Stimulated activated CD8-positive, alpha-beta memory T cell treated with anti-CD3 and anti-CD28 coated beads, Interleukin-7, amount 100 ng/mL, for 48 hours (primary cell): ENCODE results near the gene PLEKHM3.
"Not testable (repeated sequence)": the region's sequence is repeated elsewhere in the genome, so short reads cannot be mapped to it uniquely, and the experiment has no call there.

Experiments
- DNase-seq, 2 donors: peaks; one replicate each; pipeline ENCODE4 v3.0.0-alpha.2; 2020; ENCODE audit warnings: low read depth in 1 of 2; ENCODE audit errors: extremely low read depth in 1 of 2

Gene PLEKHM3

DNA sequence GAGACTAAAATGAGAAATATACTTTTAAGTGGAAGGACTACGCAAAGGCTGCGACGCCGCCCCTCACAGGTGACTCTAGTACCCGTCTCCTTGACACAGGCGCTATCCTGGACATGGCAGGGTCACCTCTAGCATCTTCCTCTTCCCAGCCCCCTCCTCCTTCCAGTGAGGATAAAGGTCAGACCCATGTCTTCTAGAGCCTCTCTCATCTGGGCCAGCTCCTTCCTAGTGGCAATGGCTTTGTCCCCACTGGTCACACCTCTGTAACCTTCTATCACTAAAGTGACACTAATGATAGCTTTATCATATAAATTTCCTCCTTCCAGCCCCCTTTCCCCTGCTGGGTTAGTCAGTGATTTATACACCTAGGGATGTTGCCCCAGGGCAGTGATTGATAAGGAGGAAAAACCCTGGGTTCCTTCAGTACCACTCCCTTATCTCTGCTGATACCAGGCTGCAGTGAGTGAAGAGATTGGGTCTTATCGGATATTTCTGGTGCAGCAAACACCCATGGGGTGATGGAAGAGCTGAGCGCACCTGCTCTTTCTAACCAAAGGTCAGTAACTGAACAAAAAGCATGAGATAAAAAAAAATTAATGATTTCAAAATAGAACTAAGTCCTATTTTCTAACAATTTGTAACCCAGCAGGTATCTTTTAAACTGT lies 193.6 kb downstream of the PLEKHM3 start:
- DNase-seq: no peak

- no peak for DNase-seq
These were observed 194.4 kb downstream of the PLEKHM3 start for GRCh38 chr2:207830778-207831438.

DNA sequence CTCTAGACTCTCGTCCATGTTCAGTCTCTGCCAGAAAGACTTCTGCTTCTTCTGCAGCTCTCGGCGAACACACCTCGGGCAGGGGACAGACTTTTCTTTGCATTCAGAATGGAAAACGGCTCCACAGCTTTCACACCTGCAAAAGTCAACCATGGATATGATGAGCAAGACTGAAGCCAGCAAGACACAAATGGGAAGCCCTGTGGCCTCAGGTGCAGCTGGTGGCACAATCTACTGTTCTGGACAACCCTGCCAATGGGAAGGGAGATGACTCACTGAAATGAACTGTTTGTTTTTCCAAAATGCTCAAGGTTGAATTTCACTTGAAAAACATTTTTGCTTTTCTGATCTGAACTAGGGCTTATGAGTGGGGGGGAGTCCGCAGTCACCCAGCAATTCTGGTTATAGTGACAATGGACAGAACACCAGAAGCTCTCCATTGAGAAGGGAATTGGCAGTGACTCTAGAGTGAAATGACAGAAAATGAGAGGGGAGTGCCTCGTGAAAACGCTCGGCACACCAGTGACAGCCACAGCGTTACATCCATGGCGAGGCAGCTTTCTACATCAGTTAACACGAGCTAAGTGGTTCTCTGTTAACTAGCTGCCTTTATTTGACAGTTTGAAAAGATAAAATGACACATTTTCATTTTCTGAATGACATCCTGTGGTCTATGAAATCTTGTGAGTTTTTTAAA lies 196.8 kb downstream of the PLEKHM3 start:
- DNase-seq: no peak

- no peak for DNase-seq
These were observed 199.3 kb downstream of the PLEKHM3 start for GRCh38 chr2:207825978-207826377.

DNA sequence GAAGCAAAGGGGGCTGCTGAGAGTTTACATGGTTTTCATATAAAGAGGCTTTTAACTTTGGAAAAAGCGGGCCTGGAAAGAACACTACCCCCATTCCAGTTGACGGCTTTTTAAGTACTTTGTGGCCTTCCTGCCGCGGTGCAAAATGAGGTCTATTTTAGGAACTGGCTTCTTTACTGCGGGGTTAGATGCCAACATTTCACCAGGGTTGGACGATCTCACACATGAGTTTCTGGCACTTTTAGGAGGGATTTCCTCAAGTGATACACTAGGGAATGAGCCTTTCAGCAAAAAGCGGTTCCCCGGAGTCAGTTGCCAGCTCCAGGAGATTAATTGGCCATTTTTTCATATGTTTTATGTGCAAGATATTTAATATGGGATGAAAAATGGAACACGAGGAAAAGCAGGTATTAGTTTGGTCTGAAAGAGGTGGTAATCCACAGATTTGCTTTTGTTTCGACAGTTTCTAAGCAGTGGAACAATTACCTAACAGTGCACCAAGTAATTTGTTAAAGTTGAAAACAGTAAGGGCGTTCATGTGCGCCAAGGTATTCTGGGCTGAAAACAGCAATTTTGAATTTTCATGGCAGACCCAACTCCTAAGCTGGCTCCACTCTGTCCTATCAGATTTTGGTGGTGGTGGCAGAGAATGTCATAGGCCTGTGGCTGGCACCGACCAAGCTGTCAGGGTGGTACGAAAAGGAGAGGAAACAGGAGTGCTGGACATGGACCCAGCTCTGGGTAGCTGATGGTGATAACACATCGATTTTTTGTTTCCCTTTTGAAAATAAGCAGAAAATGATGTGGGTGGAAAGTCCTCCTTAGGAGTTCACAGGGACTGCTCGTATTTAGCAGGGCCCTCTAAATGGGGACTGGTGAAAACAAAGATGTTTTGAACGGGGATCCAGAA lies 200.0 kb downstream of the PLEKHM3 start:
- DNase-seq: no peak

- DNase-seq: no peak
These were observed 201.5 kb downstream of the PLEKHM3 start for GRCh38 chr2:207823865-207824264.

DNA sequence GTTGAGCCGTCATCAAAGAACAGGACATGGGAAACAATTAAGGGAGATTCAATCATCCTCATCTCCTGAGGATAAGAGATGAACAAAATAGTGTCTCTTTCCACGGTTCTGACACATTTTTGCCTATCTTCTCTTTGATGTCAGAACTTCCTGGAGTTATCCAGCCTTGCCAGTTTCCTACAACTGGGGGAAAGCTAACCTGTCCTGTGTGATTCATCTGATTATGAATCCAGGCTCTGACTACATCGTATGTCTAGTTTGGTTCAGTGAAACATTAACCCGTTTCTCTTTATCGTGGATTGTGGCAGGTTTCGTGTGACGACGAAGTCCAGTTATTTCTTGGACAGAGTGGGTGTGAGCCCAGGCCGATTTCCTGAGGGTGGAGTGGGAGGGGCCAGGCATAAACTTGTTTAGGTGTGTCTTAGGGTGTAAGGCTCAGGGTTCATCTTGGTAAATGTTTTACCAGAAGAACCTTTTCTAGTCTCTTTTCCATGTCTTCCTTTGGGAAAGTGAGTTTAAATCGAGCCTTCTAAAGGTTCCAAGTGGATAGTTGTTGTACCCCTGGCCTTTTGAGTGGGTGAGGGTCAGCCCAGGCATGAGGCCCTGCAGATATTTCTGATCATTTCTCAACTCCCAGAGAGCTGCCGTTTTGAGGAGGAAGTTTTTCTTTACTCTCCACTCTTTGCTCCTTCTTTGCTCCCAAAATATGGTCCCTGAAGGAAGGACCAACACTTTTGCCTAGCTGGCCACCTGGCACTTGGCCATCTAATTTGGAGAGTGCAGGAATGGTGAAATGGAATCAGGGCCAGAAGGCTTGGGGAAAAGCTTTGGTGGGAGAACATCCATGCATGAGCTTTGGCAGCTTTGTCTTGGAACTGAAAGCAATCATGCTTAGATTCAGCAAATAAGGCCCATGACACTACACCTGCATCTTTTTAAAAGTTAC lies 205.2 kb downstream of the PLEKHM3 start:
- DNase-seq: no peak

DNA sequence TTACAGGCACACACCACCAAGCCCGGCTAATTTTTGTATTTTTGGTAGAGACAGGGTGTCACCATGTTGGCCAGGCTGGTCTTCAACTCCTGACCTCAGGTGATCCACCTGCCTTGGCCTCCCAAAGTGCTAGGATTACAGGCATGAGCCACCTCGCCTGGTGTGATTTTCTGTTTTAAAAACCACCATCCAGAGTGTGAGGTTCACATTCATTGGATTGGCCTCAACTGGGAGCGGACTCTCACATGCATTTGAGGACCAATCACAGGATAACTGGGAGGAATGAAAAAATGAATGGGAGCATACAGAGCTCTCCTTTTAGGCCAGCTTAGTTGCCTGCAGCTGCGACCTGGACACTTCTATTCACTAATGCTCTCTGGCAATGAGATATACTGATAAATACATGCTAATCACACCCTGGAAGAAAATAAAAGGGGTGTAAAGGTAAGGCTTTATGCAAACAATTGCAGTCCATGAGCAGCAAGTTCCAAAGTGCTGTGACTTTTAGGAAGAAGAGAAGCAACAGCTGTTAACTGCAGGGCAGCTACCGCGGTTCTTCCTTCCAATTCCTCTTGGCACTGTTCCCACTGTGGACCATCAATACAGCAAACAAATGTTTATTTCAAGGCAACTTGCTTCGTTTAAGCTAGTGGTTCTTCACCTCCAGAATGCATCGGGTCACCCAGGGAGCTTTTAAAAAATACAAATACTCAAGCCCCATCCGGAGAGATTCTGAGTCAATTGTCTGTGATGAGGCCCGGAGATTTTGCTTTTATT lies 206.1 kb downstream of the PLEKHM3 start:
- DNase-seq: no peak

DNA sequence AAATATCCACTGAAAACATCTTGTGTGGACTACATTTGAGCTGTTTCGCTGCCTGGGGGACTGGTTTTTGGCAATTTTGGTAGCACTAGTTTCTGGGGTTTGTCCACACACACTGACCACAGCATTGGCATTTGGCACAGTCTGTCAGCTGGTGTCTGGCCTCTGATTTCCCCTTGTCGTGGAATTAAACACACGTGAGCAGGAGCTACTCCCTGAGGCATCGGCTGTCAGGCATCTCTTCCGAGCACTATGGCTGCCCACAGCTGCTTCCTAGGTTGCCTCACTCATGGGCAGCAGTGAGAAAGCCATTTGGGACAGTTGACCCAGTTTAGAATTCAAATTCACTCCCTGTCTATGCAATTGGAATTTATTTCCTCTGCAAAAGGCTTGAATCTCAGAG lies 208.8 kb downstream of the PLEKHM3 start:
- no peak for DNase-seq

DNA sequence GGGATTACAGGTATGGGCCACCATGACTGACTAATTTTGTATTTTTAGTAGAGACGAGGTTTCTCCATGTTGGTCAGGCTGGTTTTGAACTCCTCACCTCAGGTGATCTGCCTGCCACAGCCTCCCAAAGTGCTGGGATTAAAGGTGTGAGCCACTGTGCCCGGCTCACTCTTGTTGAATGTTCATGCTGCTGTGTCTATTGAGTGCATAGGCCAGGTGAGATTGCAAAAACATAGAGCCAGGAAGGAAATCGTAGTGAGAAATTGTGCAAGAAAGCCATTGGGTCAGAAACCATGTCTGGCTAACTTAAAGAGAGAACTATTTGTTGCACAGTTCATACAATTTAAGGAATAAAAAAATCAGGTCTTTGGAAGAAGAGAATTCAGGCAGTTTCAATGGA lies 210.1 kb downstream of the PLEKHM3 start:
- DNase-seq: no peak

- no peak for DNase-seq
These were observed 211.4 kb downstream of the PLEKHM3 start for GRCh38 chr2:207813942-207814341.

- no peak for DNase-seq
These were observed 212.0 kb downstream of the PLEKHM3 start for GRCh38 chr2:207813221-207813916.

- no peak for DNase-seq
These were observed 212.6 kb downstream of the PLEKHM3 start for GRCh38 chr2:207812726-207813080.

DNA sequence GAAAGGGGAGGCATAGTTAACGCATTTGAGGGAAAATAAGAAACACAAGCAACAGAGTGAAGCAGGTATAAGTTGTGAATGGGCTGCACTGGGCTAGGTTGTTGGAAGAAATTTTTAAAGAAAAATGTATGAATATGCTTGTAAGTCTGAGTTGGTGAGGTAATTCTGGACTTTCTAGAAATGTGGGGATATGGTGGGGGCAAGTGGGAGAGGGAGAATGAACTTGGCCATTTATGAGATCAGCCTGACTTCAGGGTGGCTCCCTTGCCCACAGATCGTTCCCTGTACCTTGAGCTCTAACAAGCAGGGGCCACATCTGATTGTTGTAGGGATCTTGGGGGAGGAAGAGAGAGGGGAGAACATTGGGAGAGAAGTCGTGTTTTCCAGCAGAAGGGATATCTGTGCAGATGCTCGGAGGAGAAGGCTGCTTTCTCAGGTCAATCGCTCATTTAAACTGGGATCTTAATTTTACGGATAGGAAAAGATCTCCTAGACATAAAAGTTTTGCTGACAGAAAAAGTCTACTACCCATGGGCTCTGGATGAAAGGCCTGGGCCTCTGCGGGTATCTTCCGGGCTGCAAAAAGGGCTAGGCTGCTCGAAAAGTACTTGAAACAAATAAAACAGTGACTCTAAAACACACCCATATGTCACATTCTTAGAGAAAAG lies 213.1 kb downstream of the PLEKHM3 start:
- no peak for DNase-seq

GRCh38 chr2:207811658-207812057 lies 213.7 kb downstream of the PLEKHM3 start:
- DNase-seq: not testable (repeated sequence)

GRCh38 chr2:207810200-207810788 lies 215.0 kb downstream of the PLEKHM3 start:
- no peak for DNase-seq

DNA sequence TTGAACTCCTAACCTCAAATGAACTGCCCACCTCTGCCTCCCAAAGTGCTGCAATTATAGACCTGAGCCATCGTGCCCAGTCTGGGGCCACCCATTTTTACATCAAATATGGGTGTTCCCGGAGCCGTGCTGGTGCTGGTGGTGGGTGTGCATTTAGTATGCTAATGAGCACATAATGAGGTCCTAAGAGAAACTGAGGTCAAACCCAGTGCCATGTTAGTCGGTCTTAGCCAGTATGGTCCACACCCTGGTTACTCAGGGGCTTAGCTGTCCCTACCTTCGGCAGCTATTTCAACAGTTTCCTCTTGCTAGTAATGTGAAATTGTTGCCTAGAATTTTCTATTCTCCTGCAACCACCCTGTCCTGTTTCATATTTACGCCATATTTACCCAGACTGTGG lies 217.2 kb downstream of the PLEKHM3 start:
- no peak for DNase-seq

DNA sequence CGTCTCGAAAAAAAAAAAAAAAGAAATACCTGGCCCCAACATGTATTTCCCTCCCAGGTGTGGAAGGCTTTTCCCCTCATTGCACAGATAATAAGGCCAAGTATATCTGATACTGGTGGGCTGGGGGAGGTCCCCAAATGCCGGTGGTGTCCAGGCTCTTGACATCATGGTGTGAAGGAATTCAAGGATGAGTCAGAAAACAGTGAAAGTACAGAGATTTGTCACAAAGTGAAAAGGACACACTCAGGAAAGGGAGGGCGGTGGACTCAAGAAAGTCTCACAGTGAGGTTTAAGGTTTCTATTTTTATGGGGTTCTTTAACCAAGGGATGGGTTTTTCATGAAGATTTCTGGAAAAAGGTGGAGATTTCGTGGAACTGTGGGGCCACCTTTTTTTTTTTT lies 217.8 kb downstream of the PLEKHM3 start:
- peak in 1 of 2 donors; percentile 10 for DNase-seq
